Body of pancreas (tissue), 4 donors: Measurements from ENCODE around the gene NUCKS1. TPM values are rescaled to one million over a fixed set of nuclear protein-coding genes. Genes with fewer than 3 reads are reported as not detected.

Experiments used
- ATAC-seq: fragments of 150-250 bp; one replicate; pipeline ENCODE4 v1.9.1; 2016
- DNase-seq, 4 donors: peaks; one replicate each; pipeline ENCODE4 v3.0.0-alpha.2; 2019
- H3K27ac ChIP-seq, 4 donors: fragments of 200-600 bp; sonication (generic); 1 replicate in 3 of 4; 2 replicates in 1 of 4; pipeline versions ENCODE4 v1.5.1 to v1.6.1; 2016 to 2019; ENCODE audit warnings: mild to moderate bottlenecking in 1 of 4, mixed read lengths in 1 of 4, moderate library complexity in 1 of 4
- H3K27me3 ChIP-seq, 2 donors: fragments of 200-600 bp; sonication (generic); one replicate each; pipeline ENCODE4 v1.6.0; 2016; ENCODE audit warnings: mild to moderate bottlenecking in 1 of 2
- H3K36me3 ChIP-seq, 2 donors: fragments of 200-600 bp; sonication (generic); replicated peaks in 1 of 2; 2 replicates each; pipeline ENCODE4 v1.5.1; 2016; ENCODE audit warnings: low read depth in 2 of 2; ENCODE audit not compliant: insufficient read depth in 1 of 2
- H3K4me1 ChIP-seq: fragments of 200-600 bp; sonication (generic); one replicate; pipeline ENCODE4 v1.6.0; 2016
- H3K4me3 ChIP-seq, 2 donors: fragments of 200-600 bp; sonication (generic); 1 replicate in 1 of 2; 2 replicates in 1 of 2; pipeline ENCODE4 v1.5.1; 2016 to 2019
- H3K9me3 ChIP-seq, 3 donors: fragments of 200-600 bp; sonication (generic); 1 replicate in 2 of 3; 2 replicates in 1 of 3; pipeline ENCODE4 v1.5.1; 2016
- POLR2A ChIP-seq, 3 donors: fragments of 450-650 bp; IDR thresholded peaks; one replicate each; pipeline ENCODE4 v1.6.1; 2016; ENCODE audit warnings: antibody characterized with exemption in 3 of 3, mild to moderate bottlenecking in 2 of 3
- WGBS, 2 donors: methylation state at CpG; one replicate each; pipeline ENCODE4 v1.1.5; 2017; 5-methylcytosine and 5-hydroxymethylcytosine counted together
- intact Hi-C: fragments of 100-400 bp; cut with DNase I; formaldehyde crosslinking; loops from one replicate; pipeline ENCODE4 v1.15.1; 2023
- total RNA-seq, 2 donors: library from RNA; depleted of rRNA; stranded (reverse); fragments of >200 nt; gene quantifications; one replicate each; pipeline ENCODE4 v1.1.0, GENCODE V29; 2016
- TF ChIP-seq, protein P1 (sequence below), 7 experiments: fragments of 450-650 bp in 4 of 7; fragments of 200-600 bp in 3 of 7; sonication (generic) in 3 of 7; IDR thresholded peaks; one replicate each; pipeline ENCODE4 v1.5.1; 2016 to 2019; ENCODE audit warnings: antibody characterized with exemption in 7 of 7

The NUCKS1 gene
- total RNA-seq, 2 donors from 2014 or later, result 37.6 to 39.2 TPM

GRCh38 chr1:205792961-205793673, 43.1 kb upstream of the NUCKS1 start:
- intact Hi-C loops, result loop anchor here (5.0 kb wide), 1 partner anchor 184 kb away; no protein-coding TSS in a partner anchor
- Histone ChIP-seq H3K4me3 (no peak overlapping the region), H3K4me1 (peaks cover under 1% of the 10 kb centered on the region), H3K9me3 (no peaks in the 10 kb centered on the region), H3K36me3 (peaks cover 21 to 32% of the 10 kb centered on the region in 2 donors), H3K27ac (peak overlapping the region in 1 of 4 donors; percentile 2), H3K27me3 (no peaks in the 10 kb centered on the region)
- TF ChIP-seq, protein P1, sequence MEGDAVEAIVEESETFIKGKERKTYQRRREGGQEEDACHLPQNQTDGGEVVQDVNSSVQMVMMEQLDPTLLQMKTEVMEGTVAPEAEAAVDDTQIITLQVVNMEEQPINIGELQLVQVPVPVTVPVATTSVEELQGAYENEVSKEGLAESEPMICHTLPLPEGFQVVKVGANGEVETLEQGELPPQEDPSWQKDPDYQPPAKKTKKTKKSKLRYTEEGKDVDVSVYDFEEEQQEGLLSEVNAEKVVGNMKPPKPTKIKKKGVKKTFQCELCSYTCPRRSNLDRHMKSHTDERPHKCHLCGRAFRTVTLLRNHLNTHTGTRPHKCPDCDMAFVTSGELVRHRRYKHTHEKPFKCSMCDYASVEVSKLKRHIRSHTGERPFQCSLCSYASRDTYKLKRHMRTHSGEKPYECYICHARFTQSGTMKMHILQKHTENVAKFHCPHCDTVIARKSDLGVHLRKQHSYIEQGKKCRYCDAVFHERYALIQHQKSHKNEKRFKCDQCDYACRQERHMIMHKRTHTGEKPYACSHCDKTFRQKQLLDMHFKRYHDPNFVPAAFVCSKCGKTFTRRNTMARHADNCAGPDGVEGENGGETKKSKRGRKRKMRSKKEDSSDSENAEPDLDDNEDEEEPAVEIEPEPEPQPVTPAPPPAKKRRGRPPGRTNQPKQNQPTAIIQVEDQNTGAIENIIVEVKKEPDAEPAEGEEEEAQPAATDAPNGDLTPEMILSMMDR (IDR thresholded peaks at IDR 0.05), result no peak
- TF ChIP-seq POLR2A (IDR thresholded peaks at IDR 0.05), result no peak
- 49 to 51% methylated on average over 5 to 6 of the region's 6 CpGs for WGBS, 2 donors
- ATAC-seq, result no peak
- DNase-seq, result no peak

- peaks cover 20 to 32% of the 10 kb centered on the region in 2 donors for H3K36me3 ChIP-seq
- ATAC-seq, result no peak
- intact Hi-C loops, result loop anchor here (5.0 kb wide), 1 partner anchor 185 kb away; no protein-coding TSS in a partner anchor
- no peaks in the 10 kb centered on the region for H3K9me3 ChIP-seq
- H3K27ac ChIP-seq, result peak overlapping the region in 1 of 4 donors; percentile 2
- 73 to 74% methylated on average over 8 of the region's 8 CpGs for WGBS, 2 donors
- no peaks in the 10 kb centered on the region for H3K4me1 ChIP-seq
- no peak overlapping the region for H3K4me3 ChIP-seq
- TF ChIP-seq, protein P1 (IDR thresholded peaks at IDR 0.05), result no peak
- TF ChIP-seq POLR2A (IDR thresholded peaks at IDR 0.05), result no peak
- no peaks in the 10 kb centered on the region for H3K27me3 ChIP-seq
- DNase-seq, result no peak
Measured at GRCh38 chr1:205792481-205792881, 42.5 kb upstream of the NUCKS1 start.

DNA sequence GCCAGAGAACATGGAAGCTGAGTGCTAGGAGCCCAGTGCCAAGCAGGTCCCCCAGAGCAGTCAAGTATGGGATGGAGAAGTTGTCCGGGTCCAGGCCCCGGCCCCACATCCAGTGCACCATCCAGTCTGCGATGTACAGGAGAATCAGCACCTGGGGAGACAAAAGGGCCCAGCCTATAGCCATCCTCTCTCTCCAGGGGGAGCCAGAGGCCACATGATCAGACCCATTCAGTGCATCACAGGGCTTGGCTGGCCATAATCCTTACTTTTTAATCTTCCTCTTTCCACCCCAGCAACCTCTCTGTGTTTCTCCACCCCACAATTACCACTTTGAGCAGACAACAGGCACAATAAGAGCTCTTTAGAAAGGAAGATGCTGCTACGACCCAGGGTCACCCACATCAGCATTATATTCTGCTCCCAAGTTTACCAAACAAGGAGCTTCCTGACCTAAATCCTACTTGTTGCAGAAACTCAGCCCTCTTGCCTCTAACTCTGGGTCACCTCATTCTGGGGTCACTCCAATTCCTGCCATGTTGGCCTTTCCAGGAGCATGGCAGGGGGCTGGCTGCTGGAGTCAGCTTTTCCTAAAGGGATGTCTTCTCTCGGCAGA, 41.7 kb upstream of the NUCKS1 start:
- DNase-seq, result peak; percentile 69 to 79 (median 76)
- Histone ChIP-seq H3K4me1 (no peaks in the 10 kb centered on the region), H3K27me3 (no peaks in the 10 kb centered on the region), H3K36me3 (peaks cover 13 to 27% of the 10 kb centered on the region in 2 donors), H3K27ac (no peak overlapping the region), H3K4me3 (no peak overlapping the region), H3K9me3 (no peaks in the 10 kb centered on the region)
- peak; percentile 86 for ATAC-seq
- intact Hi-C loops, result loop anchor here (5.0 kb wide), 1 partner anchor 186 kb away; no protein-coding TSS in a partner anchor
- 65 to 69% methylated on average over 5 of the region's 5 CpGs for WGBS, 2 donors
- TF ChIP-seq POLR2A (IDR thresholded peaks at IDR 0.05), result no peak
- TF ChIP-seq, protein P1 (IDR thresholded peaks at IDR 0.05), result peak; percentile 62 to 89 (median 85)

GRCh38 chr1:205787287-205787916, 37.4 kb upstream of the NUCKS1 start:
- ATAC-seq (no peak), DNase-seq (no peak)
- H3K27me3 ChIP-seq, result no peaks in the 10 kb centered on the region
- peaks cover 5 to 7% of the 10 kb centered on the region in 2 donors for H3K36me3 ChIP-seq
- no peaks in the 10 kb centered on the region for H3K9me3 ChIP-seq
- 61 to 68% methylated on average over 10 of the region's 10 CpGs for WGBS, 2 donors
- H3K4me1 ChIP-seq, result no peaks in the 10 kb centered on the region
- TF ChIP-seq, protein P1 (IDR thresholded peaks at IDR 0.05), result no peak
- no peak for TF ChIP-seq POLR2A (IDR thresholded peaks at IDR 0.05)
- H3K27ac ChIP-seq, result no peak overlapping the region
- H3K4me3 ChIP-seq, result no peak overlapping the region
- intact Hi-C loops, result no loop called here
